Effector memory CD4-positive, alpha-beta T cell (primary cell): Measurements from ENCODE around the gene COPRS.
"Not testable (repeated sequence)": the region's sequence is repeated elsewhere in the genome, so short reads cannot be mapped to it uniquely, and the experiment has no call there.

Experiments
- DNase-seq, 3 donors: peaks; one replicate each; pipeline ENCODE4 v3.0.0-alpha.2; 2020
- H3K27ac ChIP-seq: 2 replicates; pipeline ENCODE4 v1.7.0; 2013; ENCODE audit warnings: mild to moderate bottlenecking, low read length, moderate library complexity; ENCODE audit not compliant: insufficient read depth, poor library complexity, severe bottlenecking
- H3K27me3 ChIP-seq: replicated peaks from 2 replicates; pipeline ENCODE4 v1.7.0; 2013; ENCODE audit warnings: mild to moderate bottlenecking, low read length; ENCODE audit not compliant: insufficient read depth, control insufficient read depth, poor library complexity, severe bottlenecking
- H3K36me3 ChIP-seq: 2 replicates; pipeline ENCODE4 v1.7.0; 2013; ENCODE audit warnings: mild to moderate bottlenecking, low read length, moderate library complexity; ENCODE audit not compliant: control insufficient read depth, insufficient read depth
- H3K4me1 ChIP-seq: 2 replicates; pipeline ENCODE4 v1.7.0; 2013; ENCODE audit warnings: low read length, mild to moderate bottlenecking; ENCODE audit not compliant: control insufficient read depth, insufficient read depth, poor library complexity, severe bottlenecking
- H3K4me3 ChIP-seq: 2 replicates; pipeline ENCODE4 v1.7.0; 2013; ENCODE audit warnings: low read length, low read depth, mild to moderate bottlenecking; ENCODE audit not compliant: insufficient read depth, poor library complexity, severe bottlenecking
- H3K9me3 ChIP-seq: 2 replicates; pipeline ENCODE4 v1.7.0; 2013; ENCODE audit warnings: mild to moderate bottlenecking, low read length, moderate library complexity; ENCODE audit not compliant: control insufficient read depth

Gene COPRS

DNA sequence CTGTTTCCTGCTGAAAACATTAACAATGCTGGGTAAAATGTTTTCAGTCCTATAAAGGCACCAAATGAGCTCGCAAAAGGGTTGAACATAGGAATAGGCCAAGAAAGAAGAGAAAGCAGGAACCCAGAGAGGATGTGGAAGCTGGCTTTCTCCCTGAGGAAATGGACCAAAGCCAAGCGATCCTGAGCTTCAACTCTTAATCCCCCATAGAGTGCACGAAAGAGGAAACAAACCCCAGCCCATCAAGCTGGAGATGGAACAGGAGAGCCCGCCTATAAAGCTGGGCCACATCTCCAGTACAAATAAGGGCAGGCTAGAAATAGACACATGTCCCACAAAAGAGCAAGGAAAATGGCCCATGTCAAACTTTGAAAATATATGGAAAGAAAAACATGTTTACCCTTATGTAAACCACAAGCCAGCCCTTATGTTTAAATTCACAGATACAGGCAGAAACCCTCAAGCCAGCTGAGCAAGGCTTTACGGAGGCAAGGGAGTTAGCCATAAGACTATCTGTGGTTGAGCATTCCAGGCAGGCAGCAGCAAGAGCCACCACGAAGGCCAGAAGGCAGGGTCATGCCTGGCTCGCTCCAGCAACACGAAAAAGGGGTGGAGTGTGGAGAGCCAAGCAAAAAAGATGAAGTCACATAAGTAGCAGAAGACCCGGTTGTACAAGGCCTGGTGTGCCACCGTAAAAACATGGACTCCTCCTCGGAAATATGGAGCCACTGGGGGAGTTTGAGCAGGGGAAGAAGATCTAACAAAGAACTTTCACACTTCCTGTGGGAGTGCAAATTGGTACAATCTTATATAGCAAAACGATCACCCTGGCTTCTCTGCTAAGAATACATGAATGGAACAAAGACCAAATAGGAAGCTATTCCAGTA, 27.8 kb downstream of the COPRS start:
- no peak for DNase-seq
- H3K4me1 ChIP-seq: no peaks in the 10 kb centered on the region
- no peaks in the 10 kb centered on the region for H3K27me3 ChIP-seq
- H3K4me3 ChIP-seq: no peak overlapping the region
- no peak overlapping the region for H3K27ac ChIP-seq
- no peaks in the 10 kb centered on the region for H3K36me3 ChIP-seq
- H3K9me3 ChIP-seq: no peaks in the 10 kb centered on the region

DNA sequence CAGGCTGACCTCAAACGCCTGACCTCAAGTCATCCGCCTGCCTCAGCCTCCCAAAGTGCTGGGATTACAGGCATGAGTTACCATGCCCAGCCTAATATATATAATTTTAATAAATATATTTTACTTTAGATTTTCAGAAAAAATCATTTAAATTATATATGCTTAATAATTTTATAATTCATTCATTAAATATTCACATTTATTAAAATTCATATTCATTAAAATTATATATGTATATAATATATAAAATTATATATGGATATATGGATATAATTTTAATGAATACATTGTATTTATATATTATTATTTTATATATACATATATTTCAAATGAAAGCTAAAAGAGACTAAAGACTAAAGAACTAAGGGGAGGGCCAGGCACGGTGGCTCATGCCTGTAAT, 29.4 kb downstream of the COPRS start:
- DNase-seq: no peak
- H3K9me3 ChIP-seq: no peaks in the 10 kb centered on the region

DNA sequence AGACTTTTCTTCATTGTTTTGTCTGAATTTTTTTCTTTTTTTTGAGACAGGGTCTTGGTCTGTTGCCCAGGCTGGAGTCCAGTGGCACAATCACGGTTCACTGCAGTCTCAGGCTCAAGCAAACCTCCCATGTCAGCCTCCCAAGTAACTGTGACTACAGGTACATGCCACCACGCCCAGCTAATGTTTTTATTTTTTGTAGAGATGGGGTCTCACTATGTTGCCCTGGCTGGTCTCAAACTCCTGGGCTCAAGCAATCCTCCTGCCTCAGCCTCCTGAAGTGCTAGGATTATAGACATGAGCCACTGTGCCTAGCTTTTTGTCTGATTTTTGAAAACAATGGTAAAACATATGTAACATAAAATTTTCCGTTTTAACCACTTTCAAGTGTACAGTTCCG, 30.1 kb downstream of the COPRS start:
- H3K4me1 ChIP-seq, H3K27me3 ChIP-seq, DNase-seq, H3K27ac ChIP-seq, H3K4me3 ChIP-seq, H3K36me3 ChIP-seq, H3K9me3 ChIP-seq: not testable (repeated sequence)

More for the DNA sequence above, 29.4 kb downstream of the COPRS start:
- Histone ChIP-seq H3K27me3 (no peaks in the 10 kb centered on the region), H3K36me3 (no peaks in the 10 kb centered on the region), H3K4me1 (no peaks in the 10 kb centered on the region), H3K27ac (no peak overlapping the region), H3K4me3 (no peak overlapping the region)

DNA sequence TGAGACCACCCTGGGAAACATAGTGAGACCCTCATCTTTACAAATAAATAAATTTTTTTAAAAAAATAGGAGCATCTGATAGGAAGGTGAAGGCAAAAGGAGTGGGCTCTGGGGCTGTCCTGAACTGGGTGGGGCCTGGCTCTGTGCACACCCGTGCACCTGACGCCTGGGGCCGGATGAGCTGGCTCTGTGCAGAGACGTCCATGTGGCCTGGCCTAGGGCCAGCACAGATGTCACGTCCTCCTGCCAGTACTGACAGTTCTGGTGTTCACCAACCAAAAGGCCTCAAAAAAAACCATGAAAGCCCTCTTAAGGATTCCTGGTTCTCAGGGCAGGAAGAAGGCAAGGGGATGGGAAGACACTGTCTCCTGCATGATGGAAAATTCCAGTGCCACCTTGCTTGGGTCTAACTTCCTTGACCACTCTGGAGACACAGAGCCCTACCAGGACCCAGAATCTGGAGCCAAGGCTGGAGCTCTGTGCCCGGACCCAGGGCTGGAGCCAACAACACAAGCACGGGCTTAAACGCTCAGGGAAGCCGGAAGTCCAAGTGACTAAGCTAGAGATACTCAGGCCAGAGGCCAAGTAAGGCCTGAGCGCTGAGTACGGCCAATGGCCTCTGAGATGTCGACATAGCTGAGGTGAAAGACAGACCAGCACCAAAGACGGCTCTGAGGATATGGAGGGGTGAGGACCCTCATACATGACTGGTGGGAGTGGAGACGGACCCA, 32.9 kb downstream of the COPRS start:
- no peaks in the 10 kb centered on the region for H3K36me3 ChIP-seq
- H3K27ac ChIP-seq: no peak overlapping the region
- no peak overlapping the region for H3K4me3 ChIP-seq
- no peak for DNase-seq
- H3K27me3 ChIP-seq: no peaks in the 10 kb centered on the region
- H3K9me3 ChIP-seq: no peaks in the 10 kb centered on the region
- no peaks in the 10 kb centered on the region for H3K4me1 ChIP-seq

DNA sequence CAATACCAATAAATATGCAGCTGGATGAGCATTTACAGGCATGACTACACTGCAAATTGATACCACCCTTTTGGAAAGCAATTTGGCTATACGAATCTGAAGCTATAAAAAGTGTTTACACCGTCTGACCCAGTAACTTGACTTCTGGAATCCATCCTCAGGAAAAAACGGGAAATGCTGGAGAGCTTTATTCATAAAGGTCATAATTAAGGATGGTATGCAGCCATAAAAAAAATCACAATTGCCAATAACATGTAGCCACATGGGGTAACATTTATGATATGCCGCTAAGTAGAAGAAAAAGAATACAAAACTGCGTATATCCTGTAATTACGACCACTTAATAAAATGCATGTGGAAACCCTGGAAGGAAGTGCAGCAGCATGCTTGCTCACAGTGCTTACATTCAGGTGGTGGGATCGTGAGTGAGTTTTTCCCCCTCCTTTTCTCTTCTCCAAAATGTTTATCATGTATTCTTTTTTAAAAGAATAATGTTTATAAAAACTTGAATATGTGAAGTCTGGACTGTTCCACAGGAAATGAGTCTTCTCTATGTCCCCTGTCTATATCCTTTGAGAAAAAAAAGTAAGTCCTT, 34.2 kb downstream of the COPRS start:
- H3K9me3 ChIP-seq: no peaks in the 10 kb centered on the region
- DNase-seq: no peak

DNA sequence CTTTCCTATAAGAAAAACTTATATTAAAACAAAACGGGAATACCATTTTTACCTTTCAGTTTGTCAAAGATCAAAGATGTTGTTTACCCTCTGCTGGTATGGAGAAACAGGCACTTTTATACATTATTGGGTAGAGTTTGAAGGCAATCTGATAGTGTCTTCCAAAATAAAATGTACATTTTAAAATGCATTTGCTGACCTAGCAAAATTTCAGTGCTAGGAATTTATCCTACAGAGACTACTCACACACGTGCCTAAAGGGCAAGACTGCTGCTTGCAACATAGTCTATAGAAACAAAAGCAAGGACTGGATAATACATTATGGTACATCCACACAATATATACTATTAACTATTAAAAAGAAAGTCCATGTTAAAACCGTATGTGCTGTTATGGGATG, 36.0 kb downstream of the COPRS start:
- no peak overlapping the region for H3K4me3 ChIP-seq
- H3K9me3 ChIP-seq: no peaks in the 10 kb centered on the region
- no peaks in the 10 kb centered on the region for H3K27me3 ChIP-seq
- no peak for DNase-seq
- H3K27ac ChIP-seq: no peak overlapping the region
- no peaks in the 10 kb centered on the region for H3K36me3 ChIP-seq
- no peaks in the 10 kb centered on the region for H3K4me1 ChIP-seq

More for the DNA sequence above, 34.2 kb downstream of the COPRS start:
- Histone ChIP-seq H3K4me3 (no peak overlapping the region), H3K36me3 (no peaks in the 10 kb centered on the region), H3K27ac (no peak overlapping the region), H3K27me3 (no peaks in the 10 kb centered on the region), H3K4me1 (no peaks in the 10 kb centered on the region)

DNA sequence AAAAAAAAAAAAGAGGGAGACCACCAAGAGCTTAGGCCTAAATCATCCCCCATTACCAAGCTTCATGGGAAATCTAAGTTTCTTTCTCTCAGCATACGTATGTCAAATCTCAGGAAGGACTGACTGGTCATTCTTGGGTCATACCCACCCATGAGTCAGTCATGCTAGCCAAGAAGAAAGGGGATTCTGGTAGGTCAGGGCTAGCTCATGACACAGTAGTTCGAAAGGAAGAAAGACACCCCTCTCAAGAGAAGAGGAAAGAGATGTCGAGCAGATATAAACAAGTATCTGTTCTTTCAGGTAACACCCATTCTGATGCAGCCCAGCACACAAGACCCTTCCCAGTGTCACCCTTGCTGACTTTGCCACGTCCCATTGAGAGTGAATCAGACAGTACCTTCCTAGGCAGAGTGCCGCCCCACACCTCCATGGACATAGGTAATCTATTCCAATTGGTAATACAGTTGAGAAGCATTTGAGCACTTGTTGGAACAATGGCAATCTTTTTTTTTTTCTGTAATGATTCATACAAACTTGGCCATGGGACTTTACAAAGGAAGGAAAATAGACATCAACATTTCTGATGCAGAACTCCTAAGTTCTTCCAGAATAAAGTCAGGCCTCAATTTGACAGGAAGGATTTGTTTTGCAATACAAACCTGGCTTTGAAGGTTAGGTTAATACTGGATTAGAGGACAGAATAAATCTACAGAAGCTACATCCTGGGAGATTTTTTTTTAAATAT, 38.2 kb downstream of the COPRS start:
- H3K27ac ChIP-seq: no peak overlapping the region
- no peaks in the 10 kb centered on the region for H3K27me3 ChIP-seq
- H3K9me3 ChIP-seq: no peaks in the 10 kb centered on the region
- no peaks in the 10 kb centered on the region for H3K4me1 ChIP-seq
- no peak for DNase-seq
- H3K36me3 ChIP-seq: no peaks in the 10 kb centered on the region
- no peak overlapping the region for H3K4me3 ChIP-seq

DNA sequence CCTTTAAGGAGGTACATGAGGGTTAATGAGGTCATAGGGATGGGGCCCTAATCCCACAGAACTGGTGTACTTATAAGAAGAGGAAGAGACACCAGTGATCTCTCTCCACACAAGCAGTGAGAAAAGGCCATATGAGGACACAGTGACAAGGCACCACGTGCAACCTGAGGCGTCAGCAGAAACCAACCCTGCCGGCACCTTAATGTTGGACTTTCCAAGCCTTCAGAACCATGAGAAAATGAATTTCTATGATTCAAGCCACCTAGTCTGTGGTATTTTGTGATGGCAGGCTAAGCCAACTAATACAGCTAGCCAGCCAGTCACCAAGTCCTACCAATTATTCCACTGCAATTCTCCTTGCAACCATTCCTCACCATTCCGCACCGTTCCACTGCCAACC, 39.5 kb downstream of the COPRS start:
- H3K4me3 ChIP-seq: no peak overlapping the region
- no peaks in the 10 kb centered on the region for H3K27me3 ChIP-seq
- no peaks in the 10 kb centered on the region for H3K4me1 ChIP-seq
- no peaks in the 10 kb centered on the region for H3K9me3 ChIP-seq
- H3K27ac ChIP-seq: no peak overlapping the region
- no peaks in the 10 kb centered on the region for H3K36me3 ChIP-seq
- DNase-seq: no peak

DNA sequence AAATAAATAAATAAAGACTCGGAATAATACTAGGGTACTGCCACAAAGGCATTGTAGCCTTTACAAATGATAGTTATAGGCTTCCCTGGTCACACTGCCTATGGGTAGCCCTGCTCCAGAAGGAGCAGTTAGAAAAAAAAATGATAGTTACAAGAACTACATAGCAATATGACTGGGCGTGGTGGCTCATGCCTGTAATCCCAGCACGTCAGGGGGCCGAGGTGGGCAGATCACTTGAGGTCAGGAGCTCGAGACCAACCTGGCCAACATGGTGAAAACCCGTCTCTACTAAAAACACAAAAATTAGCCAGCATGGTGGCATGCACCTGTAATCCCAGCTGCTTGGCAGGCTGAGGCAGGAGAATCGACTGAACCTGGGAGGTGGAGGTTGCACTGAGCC, 40.2 kb downstream of the COPRS start:
- H3K9me3 ChIP-seq, H3K4me1 ChIP-seq, H3K27me3 ChIP-seq, H3K4me3 ChIP-seq, DNase-seq, H3K36me3 ChIP-seq, H3K27ac ChIP-seq: not testable (repeated sequence)
